CD4-positive, alpha-beta T cell (primary cell): ENCODE data around the gene IL17C. TPM values are rescaled to one million over a fixed set of nuclear protein-coding genes. Genes with fewer than 3 reads are reported as not detected.
A peak's percentile ranks its signal among the peaks of the same experiment; 100 is the strongest.

Experiments
- ATAC-seq: fragments of 200-7000 bp; cut with Tn5 transposase; one replicate; pipeline ENCODE4 v1.10.0; 2022; ENCODE audit warnings: mild to moderate bottlenecking; ENCODE audit not compliant: poor library complexity
- CTCF ChIA-PET: fragments of 350-600 bp; sonication (Branson Sonifier 250); formaldehyde crosslinking; loops from one replicate; lab custom pipeline; 2021; ENCODE audit warnings: antibody characterized with exemption, inconsistent platforms; lab: Charles Lee
- POLR2A ChIA-PET: fragments of 350-600 bp; sonication (Branson Sonifier 250); formaldehyde crosslinking; loops from one replicate; lab custom pipeline; 2021; ENCODE audit warnings: antibody characterized with exemption, inconsistent platforms; lab: Charles Lee
- DNase-seq, 14 experiments: peaks; one replicate each; pipeline ENCODE4 v3.0.0-alpha.2; 2013 to 2020; ENCODE audit warnings: mixed read lengths in 2 of 14
- H3K27ac ChIP-seq, 2 donors: one replicate each; pipeline versions ENCODE4 v1.5.1 to v1.7.0; 2013; ENCODE audit warnings: low read length in 2 of 2, low read depth in 1 of 2, mild to moderate bottlenecking in 1 of 2
- H3K27me3 ChIP-seq, 2 experiments: 1 replicate in 1 of 2; 2 replicates in 1 of 2; pipeline versions ENCODE4 v1.6.1 to v1.7.0; 2013; ENCODE audit warnings: low read length in 2 of 2, control low read depth in 1 of 2, mild to moderate bottlenecking in 1 of 2, moderate library complexity in 1 of 2; ENCODE audit not compliant: insufficient read depth in 2 of 2, control insufficient read depth in 1 of 2
- H3K36me3 ChIP-seq: one replicate; pipeline ENCODE4 v1.6.1; 2013; ENCODE audit warnings: low read length, control low read depth; ENCODE audit not compliant: insufficient read depth
- H3K4me1 ChIP-seq: one replicate; pipeline ENCODE4 v1.6.1; 2013; ENCODE audit warnings: low read length, control low read depth; ENCODE audit not compliant: insufficient read depth
- H3K4me3 ChIP-seq: one replicate; pipeline ENCODE4 v1.5.1; 2013; ENCODE audit warnings: mild to moderate bottlenecking, low read length, moderate library complexity
- H3K9me3 ChIP-seq, 2 experiments: 1 replicate in 1 of 2; 2 replicates in 1 of 2; pipeline versions ENCODE4 v1.6.1 to v1.7.0; 2013; ENCODE audit warnings: low read length in 2 of 2, mild to moderate bottlenecking in 2 of 2, control low read depth in 1 of 2, moderate library complexity in 1 of 2; ENCODE audit not compliant: control insufficient read depth in 1 of 2, insufficient read depth in 1 of 2
- H3K27ac Mint-ChIP-seq: one replicate; pipeline ENCODE4 v1.8.0; 2020; ENCODE audit warnings: mixed read lengths
- H3K27me3 Mint-ChIP-seq: one replicate; pipeline ENCODE4 v1.8.0; 2021; ENCODE audit warnings: mixed read lengths
- H3K36me3 Mint-ChIP-seq: one replicate; pipeline ENCODE4 v1.8.0; 2021; ENCODE audit warnings: low read depth, mixed read lengths
- H3K4me1 Mint-ChIP-seq: one replicate; pipeline ENCODE4 v1.8.0; 2021; ENCODE audit warnings: low read depth, mixed read lengths
- H3K4me3 Mint-ChIP-seq: one replicate; pipeline ENCODE4 v1.8.0; 2020; ENCODE audit warnings: mild to moderate bottlenecking, mixed read lengths
- H3K9me3 Mint-ChIP-seq: one replicate; pipeline ENCODE4 v1.8.0; 2020; ENCODE audit warnings: mixed read lengths
- CTCF ChIP-seq: fragments of 200-600 bp; IDR thresholded peaks from one replicate; pipeline ENCODE4 v1.8.0; 2022; ENCODE audit warnings: antibody characterized with exemption, mild to moderate bottlenecking
- intact Hi-C, 2 experiments: fragments of 100-400 bp; cut with DNase I in 1 of 2; cut with micrococcal nuclease in 1 of 2; formaldehyde crosslinking; loops; one replicate each; pipeline versions ENCODE4 v1.15.1 to v1.9.0; 2023 to 2025; cut with DNase I, micrococcal nuclease
- total RNA-seq, 174 experiments: library from RNA in 2 of 174; stranded (reverse) in 2 of 174; gene quantifications; one replicate each; pipeline ENCODE4 v1.2.3 and lab custom pipeline; 2021 to 2026

The IL17C gene
- total RNA-seq, 2 experiments from 2014 or later: 0.77 TPM; not detected in 1

- Mint-ChIP-seq H3K27ac (peak within 1 kb of the TSS; percentile 80), H3K27me3 (no peaks in the 10 kb centered on the region), H3K4me1 (peaks cover 58% of the 10 kb centered on the region), H3K36me3 (peaks cover 7% of the 10 kb centered on the region), H3K4me3 (peak within 1 kb of the TSS; percentile 87), H3K9me3 (no peaks in the 10 kb centered on the region)
- Histone ChIP-seq H3K4me1 (peaks cover 80% of the 10 kb centered on the region), H3K4me3 (peak within 1 kb of the TSS; percentile 77), H3K27ac (peak within 1 kb of the TSS; percentile 29 to 56), H3K27me3 (no peaks in the 10 kb centered on the region), H3K9me3 (no peaks in the 10 kb centered on the region), H3K36me3 (peaks cover 6% of the 10 kb centered on the region)
- intact Hi-C loops: loop anchor here (1.0 to 5.0 kb wide), 5 partner anchors 14 to 234 kb away; partner anchors contain the start of genes CYBA (in 2 of the 2), MVD (in 1 of the 2) and ZFPM1 (in 1 of the 2)
- CTCF ChIA-PET: interaction anchor here (2.3 kb wide), 1 partner anchor 18 kb away, joined by 23 read pairs; the partner anchor contains the start of genes CTU2 and RNF166
- DNase-seq (peak; percentile 63 to 90 (median 80)), ATAC-seq (peak; percentile 78)
- POLR2A ChIA-PET: interaction anchor here (0.8 to 4.7 kb wide), 6 partner anchors 11 to 116 kb away, joined by 3 to 71 read pairs (median 4); partner anchors contain the start of genes CTU2, CYBA, RNF166 and ZC3H18
- TF ChIP-seq CTCF: no peak
These were observed 48.3 kb downstream of the IL17C start, which contains the start of gene SNAI3 for GRCh38 chr16:88686439-88687253. TSS of gene SNAI3 (minus strand) at chr16:88686507. CDS start at chr16:88686406, 101 bp downstream.

- no peaks in the 10 kb centered on the region for H3K27me3 Mint-ChIP-seq
- no peaks in the 10 kb centered on the region for H3K9me3 Mint-ChIP-seq
- peak overlapping the region; percentile 60 for H3K4me3 Mint-ChIP-seq
- H3K36me3 Mint-ChIP-seq: peaks cover 1% of the 10 kb centered on the region
- no peak overlapping the region for H3K27ac ChIP-seq
- ChIA-PET POLR2A (interaction anchor here (0.8 to 4.7 kb wide), 5 partner anchors 11 to 117 kb away, joined by 3 to 71 read pairs (median 4); partner anchors contain the start of genes CTU2, RNF166 and ZC3H18), CTCF (no interaction called here)
- DNase-seq: no peak
- no peak for TF ChIP-seq CTCF
- peaks cover 58% of the 10 kb centered on the region for H3K4me1 Mint-ChIP-seq
- H3K27me3 ChIP-seq: no peaks in the 10 kb centered on the region
- no peak for ATAC-seq
- intact Hi-C loops: loop anchor here (5.0 kb wide), 2 partner anchors 35 to 235 kb away; partner anchors contain the start of genes CYBA (in 2 of the 2) and ZFPM1 (in 1 of the 2)
- H3K4me3 ChIP-seq: no peak overlapping the region
- H3K4me1 ChIP-seq: peaks cover 80% of the 10 kb centered on the region
- no peaks in the 10 kb centered on the region for H3K9me3 ChIP-seq
- H3K27ac Mint-ChIP-seq: no peak overlapping the region
- H3K36me3 ChIP-seq: peaks cover 4% of the 10 kb centered on the region
These were observed 48.8 kb downstream of the IL17C start for GRCh38 chr16:88687254-88687576.

GRCh38 chr16:88687676-88688012, 49.3 kb downstream of the IL17C start:
- Histone ChIP-seq H3K36me3 (peaks cover 4% of the 10 kb centered on the region), H3K27ac (no peak overlapping the region), H3K4me3 (no peak overlapping the region), H3K4me1 (peaks cover 82% of the 10 kb centered on the region), H3K27me3 (no peaks in the 10 kb centered on the region), H3K9me3 (no peaks in the 10 kb centered on the region)
- CTCF ChIA-PET: no interaction called here
- Mint-ChIP-seq H3K27me3 (no peaks in the 10 kb centered on the region), H3K4me3 (peak overlapping the region; percentile 58), H3K9me3 (no peaks in the 10 kb centered on the region), H3K36me3 (no peaks in the 10 kb centered on the region), H3K4me1 (peaks cover 58% of the 10 kb centered on the region), H3K27ac (no peak overlapping the region)
- ATAC-seq (no peak), DNase-seq (no peak)
- TF ChIP-seq CTCF: no peak
- intact Hi-C loops: loop anchor here (5.0 kb wide), 2 partner anchors 35 to 235 kb away; partner anchors contain the start of genes CYBA (in 2 of the 2) and ZFPM1 (in 1 of the 2)
- POLR2A ChIA-PET: interaction anchor here (0.8 to 4.7 kb wide), 4 partner anchors 10 to 117 kb away, joined by 4 to 71 read pairs (median 4); partner anchors contain the start of genes CTU2, RNF166 and ZC3H18
